ENCODE data around the gene C1QA. TPM values are rescaled to one million over a fixed set of nuclear protein-coding genes. Genes with fewer than 3 reads are reported as not detected.
A peak's percentile ranks its signal among the peaks of the same experiment; 100 is the strongest.

Gene C1QA
- total RNA-seq, 4 donors from 2014 or later, result 38.9 to 120 (median 65.3) TPM

DNA sequence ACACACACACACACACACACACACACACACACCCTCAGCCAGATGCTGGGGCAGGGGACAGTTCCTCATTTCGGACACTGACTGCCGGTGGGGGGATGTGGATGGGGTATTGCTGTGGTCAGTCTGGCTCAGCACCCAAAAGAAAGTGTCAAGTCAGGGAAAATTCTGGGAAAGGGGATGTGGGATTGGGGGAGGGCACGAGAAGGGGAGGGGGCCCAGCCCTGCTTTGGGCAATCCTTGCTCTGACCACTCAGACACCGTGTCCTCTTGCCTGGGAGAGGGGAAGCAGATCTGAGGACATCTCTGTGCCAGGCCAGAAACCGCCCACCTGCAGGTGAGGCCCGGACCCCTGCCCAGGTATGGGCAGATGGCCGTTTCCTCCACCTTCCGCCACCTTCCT lies 7.0 kb downstream of the C1QA start, which contains the start of gene C1QC:
Gene C1QC, plus strand, starts transcription at position 253 of the 400 bp plus-strand sequence. CDS start 391 bp downstream, outside the sequence.
- intact Hi-C loops (cut with DNase I), result loop anchor here (10.0 kb wide), 3 partner anchors 509 to 639 kb away; partner anchors contain the start of gene CELA3A
- TF ChIP-seq, protein P1, sequence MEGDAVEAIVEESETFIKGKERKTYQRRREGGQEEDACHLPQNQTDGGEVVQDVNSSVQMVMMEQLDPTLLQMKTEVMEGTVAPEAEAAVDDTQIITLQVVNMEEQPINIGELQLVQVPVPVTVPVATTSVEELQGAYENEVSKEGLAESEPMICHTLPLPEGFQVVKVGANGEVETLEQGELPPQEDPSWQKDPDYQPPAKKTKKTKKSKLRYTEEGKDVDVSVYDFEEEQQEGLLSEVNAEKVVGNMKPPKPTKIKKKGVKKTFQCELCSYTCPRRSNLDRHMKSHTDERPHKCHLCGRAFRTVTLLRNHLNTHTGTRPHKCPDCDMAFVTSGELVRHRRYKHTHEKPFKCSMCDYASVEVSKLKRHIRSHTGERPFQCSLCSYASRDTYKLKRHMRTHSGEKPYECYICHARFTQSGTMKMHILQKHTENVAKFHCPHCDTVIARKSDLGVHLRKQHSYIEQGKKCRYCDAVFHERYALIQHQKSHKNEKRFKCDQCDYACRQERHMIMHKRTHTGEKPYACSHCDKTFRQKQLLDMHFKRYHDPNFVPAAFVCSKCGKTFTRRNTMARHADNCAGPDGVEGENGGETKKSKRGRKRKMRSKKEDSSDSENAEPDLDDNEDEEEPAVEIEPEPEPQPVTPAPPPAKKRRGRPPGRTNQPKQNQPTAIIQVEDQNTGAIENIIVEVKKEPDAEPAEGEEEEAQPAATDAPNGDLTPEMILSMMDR (IDR thresholded peaks at IDR 0.05), result no peak
- TF ChIP-seq POLR2A (IDR thresholded peaks at IDR 0.05), result no peak
- DNase-seq, result peak in 1 of 2 donors; percentile 19
- Histone ChIP-seq H3K27me3 (no peaks in the 10 kb centered on the region), H3K4me3 (replicated peaks in 1 of 3) (no peak within 1 kb of the TSS), H3K27ac (no peak within 1 kb of the TSS), H3K9me3 (no peaks in the 10 kb centered on the region), H3K36me3 (no peaks in the 10 kb centered on the region), H3K4me1 (peaks cover 0 to 4% of the 10 kb centered on the region in 2 donors)
- WGBS, 2 donors, result 73 to 74% methylated on average over 8 of the region's 8 CpGs

DNA sequence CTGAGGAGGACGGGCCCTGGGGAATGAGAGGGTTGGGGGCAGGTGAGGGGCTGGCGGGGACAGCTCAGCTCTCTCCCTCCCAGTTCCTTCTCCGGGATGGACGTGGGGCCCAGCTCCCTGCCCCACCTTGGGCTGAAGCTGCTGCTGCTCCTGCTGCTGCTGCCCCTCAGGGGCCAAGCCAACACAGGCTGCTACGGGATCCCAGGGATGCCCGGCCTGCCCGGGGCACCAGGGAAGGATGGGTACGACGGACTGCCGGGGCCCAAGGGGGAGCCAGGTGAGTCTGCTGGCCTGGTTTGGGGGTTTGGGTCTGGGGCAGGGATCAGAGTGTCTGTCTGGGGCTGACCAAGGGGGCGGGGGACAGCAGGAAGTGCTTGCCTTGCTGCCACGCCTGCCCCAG lies 7.5 kb downstream of the C1QA start:
- no peak overlapping the region for H3K4me3 ChIP-seq (replicated peaks in 1 of 3)
- no peaks in the 10 kb centered on the region for H3K27me3 ChIP-seq
- no peak overlapping the region for H3K27ac ChIP-seq
- WGBS, 2 donors, result 77 to 83% methylated on average over 9 to 10 of the region's 12 CpGs
- no peaks in the 10 kb centered on the region for H3K36me3 ChIP-seq
- intact Hi-C loops (cut with DNase I), result loop anchor here (10.0 kb wide), 3 partner anchors 509 to 639 kb away; partner anchors contain the start of gene CELA3A
- DNase-seq, result no peak
- peaks cover 0 to 4% of the 10 kb centered on the region in 2 donors for H3K4me1 ChIP-seq
- no peaks in the 10 kb centered on the region for H3K9me3 ChIP-seq
- TF ChIP-seq, protein P1 (IDR thresholded peaks at IDR 0.05), result no peak
- no peak for TF ChIP-seq POLR2A (IDR thresholded peaks at IDR 0.05)

DNA sequence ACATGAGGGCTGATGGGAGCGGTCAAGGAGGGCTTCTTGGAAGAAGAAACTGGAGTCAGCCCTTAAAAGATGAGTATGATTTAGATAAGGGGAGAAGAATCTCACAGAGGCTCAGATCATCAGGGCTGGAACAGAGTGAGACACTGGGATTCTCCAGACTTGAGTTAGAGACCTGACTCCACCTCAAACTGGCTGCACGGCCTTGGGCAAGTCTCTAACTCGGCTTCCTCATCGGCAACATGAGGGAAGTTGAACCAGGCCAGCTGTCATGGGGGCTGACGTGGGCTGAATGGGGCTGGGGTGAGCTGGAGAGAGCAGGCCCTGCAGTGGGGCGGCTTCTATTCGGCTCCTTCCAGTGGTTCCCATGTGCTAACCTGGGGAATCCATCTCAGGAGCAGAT lies 9.5 kb downstream of the C1QA start:
- 75 to 91% methylated on average over 7 of the region's 7 CpGs for WGBS, 2 donors
- DNase-seq, result no peak
- peaks cover 0 to 4% of the 10 kb centered on the region in 2 donors for H3K4me1 ChIP-seq
- H3K9me3 ChIP-seq, result no peaks in the 10 kb centered on the region
- H3K4me3 ChIP-seq (replicated peaks in 1 of 3), result no peak overlapping the region
- TF ChIP-seq, protein P1 (IDR thresholded peaks at IDR 0.05), result no peak
- TF ChIP-seq POLR2A (IDR thresholded peaks at IDR 0.05), result no peak
- H3K27me3 ChIP-seq, result no peaks in the 10 kb centered on the region
- intact Hi-C loops (cut with DNase I), result loop anchor here (10.0 kb wide), 3 partner anchors 511 to 641 kb away; partner anchors contain the start of gene CELA3A
- H3K36me3 ChIP-seq, result no peaks in the 10 kb centered on the region
- no peak overlapping the region for H3K27ac ChIP-seq

DNA sequence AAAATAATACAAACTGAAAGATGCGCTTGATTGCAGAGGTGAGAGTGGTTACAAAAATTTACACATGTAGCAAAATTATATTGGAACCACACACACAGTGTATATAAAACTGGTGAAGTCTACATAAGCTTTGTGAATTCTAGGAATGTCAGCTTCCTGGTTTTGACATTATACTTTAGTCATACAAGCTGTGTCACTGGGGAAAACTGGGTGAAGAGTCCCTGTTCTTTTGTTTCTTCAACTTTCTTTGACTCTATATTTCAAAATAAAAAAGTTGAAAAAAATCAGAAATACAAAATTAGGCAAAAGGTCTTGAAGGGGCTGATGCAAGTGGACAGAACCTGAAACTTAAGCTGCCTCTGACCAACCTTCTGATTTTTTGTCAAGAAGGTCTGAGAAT lies 10.0 kb downstream of the C1QA start:
- intact Hi-C loops (cut with DNase I), result loop anchor here (10.0 kb wide), 3 partner anchors 512 to 642 kb away; partner anchors contain the start of gene CELA3A
- Histone ChIP-seq H3K27ac (no peak overlapping the region), H3K4me1 (peaks cover 0 to 4% of the 10 kb centered on the region in 2 donors), H3K4me3 (replicated peaks in 1 of 3) (no peak overlapping the region), H3K27me3 (no peaks in the 10 kb centered on the region), H3K9me3 (no peaks in the 10 kb centered on the region), H3K36me3 (no peaks in the 10 kb centered on the region)
- TF ChIP-seq, protein P1 (IDR thresholded peaks at IDR 0.05), result no peak
- no peak for TF ChIP-seq POLR2A (IDR thresholded peaks at IDR 0.05)
- 90 to 96% methylated on average over 1 of the region's 1 CpG for WGBS, 2 donors
- DNase-seq, result no peak

DNA sequence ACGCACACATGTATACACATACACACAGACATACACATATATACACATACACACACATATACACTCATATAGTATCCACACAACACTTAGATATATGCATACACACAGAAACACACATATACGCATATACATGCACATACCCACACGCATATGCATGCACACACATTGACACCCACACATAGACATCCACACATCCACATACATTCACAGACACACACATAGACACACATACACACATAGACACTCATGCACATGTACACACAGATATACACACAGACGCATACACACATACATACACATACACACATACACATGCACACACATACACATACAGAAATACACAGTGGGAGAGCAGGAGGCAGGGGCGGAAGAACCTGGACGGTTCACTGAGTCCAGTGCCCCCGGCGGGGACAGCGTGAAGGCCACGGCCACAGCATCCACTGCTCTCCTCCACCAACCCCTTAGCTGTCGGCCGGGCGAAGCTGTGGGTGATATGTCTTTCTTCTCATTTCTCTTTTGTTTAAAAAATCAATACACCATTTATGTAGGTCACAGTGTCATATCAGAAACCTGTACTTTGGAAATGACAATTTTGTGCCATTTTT lies 13.8 kb downstream of the C1QA start:
- H3K4me3 ChIP-seq (replicated peaks in 1 of 3), result no peak overlapping the region
- no peak for DNase-seq
- WGBS, 2 donors, result 89 to 90% methylated on average over 13 of the region's 13 CpGs
- TF ChIP-seq, protein P1 (IDR thresholded peaks at IDR 0.05), result no peak
- H3K9me3 ChIP-seq, result no peaks in the 10 kb centered on the region
- no peaks in the 10 kb centered on the region for H3K27me3 ChIP-seq
- no peaks in the 10 kb centered on the region for H3K4me1 ChIP-seq
- intact Hi-C loops (cut with DNase I), result no loop called here
- no peaks in the 10 kb centered on the region for H3K36me3 ChIP-seq
- H3K27ac ChIP-seq, result no peak overlapping the region
